G401 (cell line): Measurements from ENCODE around the gene PPP2CA. TPM values are rescaled to one million over a fixed set of nuclear protein-coding genes. Genes with fewer than 3 reads are reported as not detected.
"Not testable (repeated sequence)": the region's sequence is repeated elsewhere in the genome, so short reads cannot be mapped to it uniquely, and the experiment has no call there.

ENCODE experiments used
- DNase-seq: peaks from one replicate; pipeline ENCODE4 v3.0.0-alpha.2; 2015; ENCODE audit warnings: low spot score
- in situ Hi-C: cut with HindIII; loops from 2 replicates; pipeline ENCODE4 v1.10.0; 2016; ENCODE audit warnings: low sequenced_read_pairs, mixed read lengths
- total RNA-seq: library from RNA; depleted of rRNA; stranded (reverse); fragments of >200 nt; shearing (Covaris generic); gene quantifications from 2 replicates; pipeline ENCODE4 v1.2.3, GENCODE V29; 2014; rRNA removed

PPP2CA gene
- total RNA-seq = 304 and 405 TPM in 2 replicates

DNA sequence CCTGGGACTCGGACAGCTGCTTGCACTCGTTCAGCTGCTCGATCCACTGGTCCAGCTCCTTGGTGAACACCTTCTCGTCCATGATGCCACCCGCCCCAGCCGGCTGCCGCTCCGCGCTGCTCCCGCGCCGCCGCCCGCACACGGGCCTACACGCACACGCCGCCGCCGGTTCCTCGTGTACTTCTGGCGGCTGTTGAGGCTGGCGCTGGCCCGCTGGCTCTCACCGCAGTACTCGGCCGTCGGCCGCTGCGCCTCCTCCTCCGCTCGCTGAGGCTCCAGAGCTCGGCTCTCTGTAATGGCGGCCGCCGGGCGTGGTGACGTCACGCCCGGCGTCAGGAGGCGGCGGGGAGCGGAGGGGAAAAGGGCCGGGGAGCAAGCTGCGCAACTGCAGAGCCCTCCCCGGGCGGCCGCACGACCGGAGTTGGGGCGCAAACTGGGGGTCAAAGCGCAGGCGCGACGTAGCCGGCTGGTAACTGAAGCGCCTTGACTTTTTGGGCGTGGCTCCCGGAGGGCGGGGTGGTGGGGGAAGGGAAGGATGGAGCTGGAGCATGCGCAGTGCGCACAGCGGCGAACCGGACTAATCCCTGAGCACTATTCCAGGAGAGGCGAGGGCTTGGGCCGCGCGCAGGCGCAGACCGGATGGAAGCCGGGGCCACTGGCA, at the start of gene PPP2CA:
TSS of gene PPP2CA (minus strand) at position 294 of the 661 bp plus-strand sequence. CDS start at position 82, 212 bp downstream.
- in situ Hi-C loops = no loop called here
- peak; percentile 96 for DNase-seq

- in situ Hi-C loops = no loop called here
- no peak for DNase-seq
These were observed 47.9 kb upstream of the PPP2CA start for GRCh38 chr5:134273642-134274395.

- no peak for DNase-seq
- in situ Hi-C loops = no loop called here
These were observed 45.2 kb upstream of the PPP2CA start for GRCh38 chr5:134271059-134271458.

DNA sequence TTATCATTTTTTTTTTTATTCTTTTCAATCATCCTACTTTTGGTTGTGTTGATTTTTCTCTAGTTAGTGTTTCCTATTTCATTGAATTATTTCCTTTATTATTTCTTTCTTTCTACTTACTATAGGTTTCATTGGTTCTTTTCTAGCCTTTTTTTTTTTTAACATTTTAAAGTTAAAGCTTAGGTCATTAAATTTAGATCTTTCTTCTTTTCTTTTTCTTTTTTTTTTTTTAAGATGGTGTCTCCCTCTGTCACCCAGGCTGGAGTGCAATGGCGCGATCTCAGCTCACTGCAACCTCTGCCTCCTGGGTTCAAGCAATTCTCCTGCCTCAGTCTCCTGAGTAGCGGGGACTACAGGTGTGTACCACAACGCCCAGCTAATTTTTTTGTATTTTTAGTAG, 43.0 kb upstream of the PPP2CA start:
- in situ Hi-C loops = no loop called here

GRCh38 chr5:134268019-134268601, 42.2 kb upstream of the PPP2CA start:
- DNase-seq = no peak
- in situ Hi-C loops = no loop called here

More for the DNA sequence above, 43.0 kb upstream of the PPP2CA start:
- DNase-seq = no peak

DNA sequence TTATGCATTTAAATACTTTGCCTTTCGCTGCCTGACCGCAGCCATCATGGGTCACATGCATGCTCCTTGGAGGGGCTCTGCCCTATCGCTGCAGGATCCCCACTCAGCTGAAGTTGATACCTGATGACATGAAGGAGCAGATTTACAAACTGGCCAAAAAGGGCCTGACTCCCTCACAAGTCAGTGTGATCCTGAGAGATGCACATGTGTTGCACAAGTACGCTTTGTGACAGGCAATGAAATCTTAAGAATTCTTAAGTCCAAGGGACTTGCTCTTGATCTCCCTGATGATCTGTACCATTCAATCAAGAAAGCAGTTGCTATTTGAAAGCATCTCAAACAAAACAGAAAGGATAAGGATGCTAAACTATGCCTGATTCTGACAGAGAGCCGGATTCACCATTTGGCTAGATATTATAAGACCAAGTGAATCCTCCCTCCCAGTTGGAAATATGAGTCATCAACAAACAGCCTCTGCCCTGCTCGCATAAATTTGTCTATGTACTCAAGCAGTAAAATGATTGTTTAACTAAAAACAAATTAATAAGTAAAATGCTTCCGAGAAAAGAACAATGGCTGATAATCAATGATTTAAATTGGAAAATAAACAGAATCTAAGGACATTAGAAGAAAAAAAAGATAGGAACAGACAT, 41.6 kb upstream of the PPP2CA start:
- DNase-seq = peak; percentile 12
- in situ Hi-C loops = no loop called here

GRCh38 chr5:134263801-134264200, 37.9 kb upstream of the PPP2CA start:
- no peak for DNase-seq
- in situ Hi-C loops = no loop called here

- in situ Hi-C loops = not testable (repeated sequence)
These were observed 36.8 kb upstream of the PPP2CA start for GRCh38 chr5:134262629-134263028.

GRCh38 chr5:134258896-134259295, 33.0 kb upstream of the PPP2CA start:
- DNase-seq = no peak
- in situ Hi-C loops = no loop called here

More at GRCh38 chr5:134262629-134263028, 36.8 kb upstream of the PPP2CA start:
- DNase-seq = not testable (repeated sequence)

DNA sequence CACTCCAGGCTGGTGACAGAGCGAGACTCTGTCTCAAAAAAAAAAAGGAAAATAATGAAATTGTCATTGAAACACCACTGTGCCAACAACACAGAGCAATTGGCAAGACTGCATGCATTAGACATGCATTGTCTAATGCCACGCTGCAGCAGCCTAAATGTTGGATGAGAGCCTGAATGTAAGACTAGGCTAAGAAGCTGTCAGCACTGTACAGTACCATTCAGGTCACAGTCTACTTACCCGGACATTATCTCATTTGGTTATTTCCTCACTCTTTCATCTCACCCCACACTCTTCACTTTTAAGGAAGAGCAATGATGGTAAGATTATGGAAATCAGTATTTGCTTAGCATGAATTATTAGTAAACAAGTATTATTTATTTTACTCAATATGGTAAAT, 31.3 kb upstream of the PPP2CA start:
- in situ Hi-C loops = no loop called here
- no peak for DNase-seq

GRCh38 chr5:134255418-134256150, 29.7 kb upstream of the PPP2CA start:
- in situ Hi-C loops = no loop called here
- no peak for DNase-seq

- in situ Hi-C loops, DNase-seq: not testable (repeated sequence)
These were observed 27.7 kb upstream of the PPP2CA start for GRCh38 chr5:134253368-134254153.

- in situ Hi-C loops = no loop called here
- no peak for DNase-seq
These were observed 26.8 kb upstream of the PPP2CA start for GRCh38 chr5:134252671-134253070.

DNA sequence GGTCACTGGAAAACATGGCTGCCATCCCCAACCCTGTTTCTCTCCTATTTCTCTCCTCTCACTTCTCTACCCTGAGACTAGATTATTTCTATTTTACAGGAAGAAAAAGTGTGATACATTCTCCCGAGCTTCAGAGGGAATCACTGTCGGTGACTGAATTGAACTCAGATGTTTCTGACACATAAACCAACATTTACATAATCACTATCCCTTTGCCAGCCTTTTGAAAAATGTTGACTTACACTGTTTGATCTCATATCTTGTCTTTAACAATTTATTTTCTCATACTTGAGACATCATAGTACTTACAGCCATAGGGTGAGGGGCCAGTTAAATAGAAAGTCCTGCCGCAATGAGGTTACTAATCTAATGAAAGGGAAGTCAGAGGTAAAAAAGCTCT, 25.1 kb upstream of the PPP2CA start:
- no peak for DNase-seq
- in situ Hi-C loops = no loop called here

DNA sequence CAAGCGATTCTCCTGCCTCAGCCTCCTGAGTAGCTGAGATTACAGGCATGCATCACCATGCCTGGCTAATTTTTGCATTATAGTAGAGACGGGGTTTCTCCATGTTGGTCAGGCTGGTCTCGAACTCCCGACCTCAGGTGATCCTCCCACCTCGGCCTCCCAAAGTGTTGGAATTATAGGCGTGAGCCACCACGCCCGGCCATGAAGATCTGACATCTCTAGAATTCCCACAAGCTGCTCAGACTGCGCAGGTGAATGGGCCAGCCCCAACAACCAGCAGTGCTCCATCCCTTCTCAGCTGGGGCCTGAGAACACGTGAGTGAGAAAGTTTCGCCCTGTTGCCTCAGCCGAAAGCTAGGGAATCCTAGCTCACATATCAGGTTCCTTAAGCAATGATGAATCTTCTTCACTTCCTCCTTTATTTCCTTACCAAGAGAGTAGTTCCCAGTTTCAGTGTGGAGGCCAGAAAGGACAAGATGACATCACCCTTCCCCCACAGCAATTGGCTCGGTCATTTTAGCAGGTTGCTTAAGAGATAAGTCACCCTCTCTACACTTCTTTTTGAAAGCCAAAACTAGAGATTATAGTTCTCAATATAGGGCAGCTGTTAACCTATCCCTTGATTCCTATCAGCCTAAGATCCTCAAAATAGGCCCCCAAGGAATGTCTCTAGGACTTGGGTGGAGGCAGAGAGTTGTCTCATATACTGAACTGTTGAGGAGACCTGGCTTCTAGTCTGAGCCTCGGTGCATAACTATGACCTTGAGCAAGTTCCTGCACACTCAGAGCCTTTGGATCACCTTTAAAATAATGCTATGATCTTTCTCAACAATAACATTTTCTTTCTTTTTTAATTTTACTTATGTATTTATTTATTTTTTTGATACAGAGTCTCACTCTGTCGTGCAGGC, 23.9 kb upstream of the PPP2CA start:
- in situ Hi-C loops = no loop called here
- DNase-seq = no peak

- in situ Hi-C loops = no loop called here
- no peak for DNase-seq
These were observed 22.4 kb upstream of the PPP2CA start for GRCh38 chr5:134248256-134248655.

GRCh38 chr5:134247428-134248224, 21.8 kb upstream of the PPP2CA start:
- peak; percentile 64 for DNase-seq
- in situ Hi-C loops = no loop called here
